PC-9 (cell line): ENCODE measurements around the gene INPP4A. TPM values are rescaled to one million over a fixed set of nuclear protein-coding genes. Genes with fewer than 3 reads are reported as not detected.

ENCODE experiments used
- BruUV-seq: library from RNA; stranded (reverse); fragments of 400-500 nt; replicated peaks from 2 replicates; lab custom pipeline; 2021; lab: Mats Ljungman, UMichigan
- CTCF ChIA-PET: fragments of 300-600 bp; sonication (Branson Sonifier 250); formaldehyde crosslinking; loops from one replicate; lab custom pipeline; 2022; ENCODE audit warnings: antibody characterized with exemption; lab: Charles Lee
- POLR2A ChIA-PET: fragments of 300-600 bp; sonication (Branson Sonifier 250); formaldehyde crosslinking; loops from one replicate; lab custom pipeline; 2022; ENCODE audit warnings: antibody characterized with exemption; ENCODE audit not compliant: unreplicated experiment; lab: Charles Lee
- DNase-seq, 2 experiments: peaks; one replicate each; pipeline versions ENCODE4 v3.0.0 to v3.0.0-alpha.2; 2015 to 2022; ENCODE audit warnings: mixed read lengths in 1 of 2
- H2AFZ ChIP-seq: fragments of 200-600 bp; sonication (generic); 2 replicates; pipeline ENCODE4 v1.8.1; 2017; ENCODE audit warnings: antibody characterized with exemption
- H3F3A ChIP-seq: fragments of 200-600 bp; sonication (generic); 2 replicates; pipeline ENCODE4 v1.8.1; 2017; ENCODE audit warnings: antibody characterized with exemption, mild to moderate bottlenecking, low read depth; ENCODE audit not compliant: insufficient read depth
- H3K27ac ChIP-seq: fragments of 200-600 bp; sonication (generic); 2 replicates; pipeline ENCODE4 v1.6.1; 2016; ENCODE audit warnings: mixed run types
- H3K27me3 ChIP-seq: fragments of 200-600 bp; sonication (generic); 2 replicates; pipeline ENCODE4 v1.6.1; 2016; ENCODE audit warnings: low read depth, mixed run types; ENCODE audit not compliant: insufficient read depth
- H3K36me3 ChIP-seq: fragments of 200-600 bp; sonication (generic); 2 replicates; pipeline ENCODE4 v1.6.1; 2016; ENCODE audit warnings: low read depth, mixed run types
- H3K4me1 ChIP-seq: fragments of 200-600 bp; sonication (generic); replicated peaks from 2 replicates; pipeline ENCODE4 v1.6.1; 2016; ENCODE audit warnings: mixed run types; ENCODE audit not compliant: insufficient read depth
- H3K4me2 ChIP-seq: fragments of 200-600 bp; sonication (generic); 2 replicates; pipeline ENCODE4 v1.6.1; 2017; ENCODE audit warnings: mixed run types
- H3K4me3 ChIP-seq: fragments of 200-600 bp; sonication (generic); 2 replicates; pipeline ENCODE4 v1.6.1; 2016; ENCODE audit warnings: mixed run types
- H3K79me2 ChIP-seq: fragments of 200-600 bp; sonication (generic); 2 replicates; pipeline ENCODE4 v1.6.1; 2017; ENCODE audit warnings: low read depth, mixed run types
- H3K9me2 ChIP-seq: fragments of 200-600 bp; sonication (generic); 2 replicates; pipeline ENCODE4 v1.8.1; 2017; ENCODE audit warnings: mild to moderate bottlenecking; ENCODE audit not compliant: insufficient read depth
- H3K9me3 ChIP-seq: fragments of 200-600 bp; sonication (generic); 2 replicates; pipeline ENCODE4 v1.8.1; 2016; ENCODE audit warnings: low read depth; ENCODE audit not compliant: insufficient read depth
- H4K20me1 ChIP-seq: fragments of 200-600 bp; sonication (generic); 2 replicates; pipeline ENCODE4 v1.8.1; 2017; ENCODE audit not compliant: insufficient read depth
- CTCF ChIP-seq: fragments of 200-600 bp; sonication (generic); conservative IDR thresholded peaks from 2 replicates; pipeline ENCODE4 v1.6.1; 2017; ENCODE audit warnings: mixed run types, antibody characterized with exemption, mild to moderate bottlenecking, moderate library complexity
- EZH2 ChIP-seq: fragments of 200-600 bp; sonication (generic); IDR thresholded peaks from 2 replicates; pipeline ENCODE4 v1.8.0; 2017; ENCODE audit warnings: antibody characterized with exemption, low read depth
- intact Hi-C: fragments of 100-400 bp; cut with micrococcal nuclease; formaldehyde crosslinking; loops from one replicate; pipeline ENCODE4 v1.10.0; 2022; ENCODE audit not compliant: unreplicated experiment
- total RNA-seq: library from RNA; stranded (reverse); gene quantifications from 2 replicates; pipeline ENCODE4 v1.2.3, GENCODE V29; 2021

The INPP4A gene
- total RNA-seq, 1 experiment from 2014 or later: 52.9 TPM

- CTCF ChIA-PET: no interaction called here
- no peak overlapping the region for H3K27ac ChIP-seq
- intact Hi-C loops: no loop called here
These were observed 44.8 kb downstream of the INPP4A start for GRCh38 chr2:98489486-98489885.

GRCh38 chr2:98489971-98490962, 45.6 kb downstream of the INPP4A start:
- Histone ChIP-seq H3K4me2 (no peak overlapping the region), H2AFZ (no peak overlapping the region), H3K79me2 (peaks cover 40% of the 10 kb centered on the region), H3K36me3 (no peaks in the 10 kb centered on the region), H3K9me3 (no peaks in the 10 kb centered on the region), H3K9me2 (no peaks in the 10 kb centered on the region), H3K27me3 (no peaks in the 10 kb centered on the region), H3F3A (no peaks in the 10 kb centered on the region), H3K4me1 (peaks cover 16% of the 10 kb centered on the region), H4K20me1 (no peaks in the 10 kb centered on the region), H3K27ac (0 out of 2 replicates have a peak overlapping the region, but pooled peaks have one; percentile 9), H3K4me3 (no peak overlapping the region)
- CTCF ChIA-PET: no interaction called here
- no peak for TF ChIP-seq EZH2
- no peak for TF ChIP-seq CTCF
- POLR2A ChIA-PET: no interaction called here
- intact Hi-C loops: no loop called here
- DNase-seq: no peak
- no TSS peak for BruUV-seq

More at GRCh38 chr2:98489486-98489885, 44.8 kb downstream of the INPP4A start:
- H3K27me3 ChIP-seq: no peaks in the 10 kb centered on the region
- no peak for DNase-seq
- H3K4me2 ChIP-seq: no peak overlapping the region
- no peaks in the 10 kb centered on the region for H3K9me2 ChIP-seq
- peaks cover 23% of the 10 kb centered on the region for H3K4me1 ChIP-seq
- no peaks in the 10 kb centered on the region for H3K36me3 ChIP-seq
- H3K9me3 ChIP-seq: no peaks in the 10 kb centered on the region
- BruUV-seq: no TSS peak
- H3F3A ChIP-seq: no peaks in the 10 kb centered on the region
- no peaks in the 10 kb centered on the region for H4K20me1 ChIP-seq
- H3K4me3 ChIP-seq: no peak overlapping the region
- POLR2A ChIA-PET: no interaction called here
- TF ChIP-seq CTCF (no peak), EZH2 (no peak)
- peaks cover 48% of the 10 kb centered on the region for H3K79me2 ChIP-seq
- no peak overlapping the region for H2AFZ ChIP-seq

- Histone ChIP-seq H3F3A (no peaks in the 10 kb centered on the region), H3K4me3 (no peak overlapping the region), H3K4me2 (no peak overlapping the region), H3K4me1 (no peaks in the 10 kb centered on the region), H4K20me1 (no peaks in the 10 kb centered on the region), H3K9me2 (no peaks in the 10 kb centered on the region), H3K36me3 (no peaks in the 10 kb centered on the region), H3K79me2 (peaks cover 20% of the 10 kb centered on the region), H2AFZ (no peak overlapping the region), H3K27ac (no peak overlapping the region), H3K27me3 (no peaks in the 10 kb centered on the region), H3K9me3 (peaks cover 7% of the 10 kb centered on the region; the same call in 1 of the 2 replicates)
- TF ChIP-seq CTCF (no peak), EZH2 (no peak)
- ChIA-PET CTCF (no interaction called here), POLR2A (no interaction called here)
- intact Hi-C loops: no loop called here
- DNase-seq: no peak
- no TSS peak for BruUV-seq
These were observed 47.8 kb downstream of the INPP4A start for GRCh38 chr2:98492441-98492840.
